ENCODE data around the gene AKIRIN2.
"Not testable (repeated sequence)": the region's sequence is repeated elsewhere in the genome, so short reads cannot be mapped to it uniquely, and the experiment has no call there.

The AKIRIN2 gene

DNA sequence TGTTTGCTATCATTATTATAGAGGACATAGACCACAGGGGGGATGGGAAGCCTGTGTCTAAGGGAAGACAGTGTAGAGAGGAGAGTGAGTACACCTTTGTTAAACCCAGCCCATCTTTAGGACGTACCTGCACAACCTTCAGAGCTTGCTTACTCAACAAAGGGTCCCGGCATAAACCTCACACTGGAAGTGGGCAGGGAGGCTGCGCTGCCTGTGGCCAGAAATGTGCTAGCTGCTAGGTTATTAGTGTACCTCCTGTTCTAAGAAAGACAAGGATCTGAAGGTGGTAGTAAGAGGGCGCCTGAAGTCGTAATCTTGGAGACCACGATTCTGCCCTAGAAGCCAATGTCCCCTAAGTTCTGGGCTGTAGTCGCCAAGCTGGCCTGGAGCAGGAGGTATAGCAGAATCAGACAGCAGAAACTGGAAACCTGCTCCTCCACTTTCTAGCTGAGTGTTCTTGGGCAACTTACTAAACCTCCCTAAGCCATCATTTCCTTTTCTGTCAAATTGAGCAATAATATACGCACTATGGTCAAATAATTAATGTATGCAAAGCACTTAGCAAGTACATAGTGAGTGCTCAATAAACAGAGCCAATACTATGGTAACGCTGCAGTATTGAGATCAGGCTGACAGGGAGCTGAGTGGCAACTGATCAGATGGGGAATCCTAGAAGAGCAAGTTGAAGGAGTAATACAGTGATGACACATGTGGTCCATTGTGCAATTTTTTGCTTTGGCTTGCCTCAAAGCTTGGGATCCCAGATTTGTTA is 16.8 kb upstream of the AKIRIN2 start:
- DNase-seq (ENCODE audit: low spot score) = no peak

DNA sequence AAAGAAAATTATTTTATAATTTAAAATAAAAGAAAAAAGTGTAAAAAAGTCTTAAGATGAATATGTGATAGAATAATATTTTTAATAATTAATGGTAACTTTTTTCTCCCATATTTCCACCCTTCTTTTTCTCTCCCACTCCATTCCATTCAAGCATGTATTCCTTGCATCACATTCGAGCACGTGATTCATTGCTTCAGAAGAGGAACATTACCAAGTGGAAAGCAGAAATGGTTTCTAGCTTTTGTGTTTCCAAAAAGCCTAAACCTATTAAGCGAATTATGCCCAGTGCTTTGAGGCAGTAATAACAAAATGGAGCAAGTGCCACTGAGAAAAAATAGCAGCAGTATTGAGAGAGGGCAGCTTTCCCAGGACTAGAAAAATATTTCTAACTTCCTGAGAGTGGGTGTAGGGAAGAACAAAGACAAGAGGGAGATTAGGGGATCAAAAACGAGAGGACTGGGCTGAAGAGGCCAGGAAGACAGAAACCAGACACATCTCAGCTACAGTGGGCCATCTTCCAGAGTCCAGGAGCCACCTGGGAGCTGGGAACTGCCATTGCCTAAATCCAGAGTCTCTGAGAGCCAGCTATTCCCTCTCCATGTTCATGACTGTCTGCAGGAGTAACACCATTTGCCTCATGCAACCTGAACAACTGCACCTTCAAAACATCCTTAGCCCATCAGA is 15.0 kb upstream of the AKIRIN2 start:
- DNase-seq (ENCODE audit: low spot score) = no peak

DNA sequence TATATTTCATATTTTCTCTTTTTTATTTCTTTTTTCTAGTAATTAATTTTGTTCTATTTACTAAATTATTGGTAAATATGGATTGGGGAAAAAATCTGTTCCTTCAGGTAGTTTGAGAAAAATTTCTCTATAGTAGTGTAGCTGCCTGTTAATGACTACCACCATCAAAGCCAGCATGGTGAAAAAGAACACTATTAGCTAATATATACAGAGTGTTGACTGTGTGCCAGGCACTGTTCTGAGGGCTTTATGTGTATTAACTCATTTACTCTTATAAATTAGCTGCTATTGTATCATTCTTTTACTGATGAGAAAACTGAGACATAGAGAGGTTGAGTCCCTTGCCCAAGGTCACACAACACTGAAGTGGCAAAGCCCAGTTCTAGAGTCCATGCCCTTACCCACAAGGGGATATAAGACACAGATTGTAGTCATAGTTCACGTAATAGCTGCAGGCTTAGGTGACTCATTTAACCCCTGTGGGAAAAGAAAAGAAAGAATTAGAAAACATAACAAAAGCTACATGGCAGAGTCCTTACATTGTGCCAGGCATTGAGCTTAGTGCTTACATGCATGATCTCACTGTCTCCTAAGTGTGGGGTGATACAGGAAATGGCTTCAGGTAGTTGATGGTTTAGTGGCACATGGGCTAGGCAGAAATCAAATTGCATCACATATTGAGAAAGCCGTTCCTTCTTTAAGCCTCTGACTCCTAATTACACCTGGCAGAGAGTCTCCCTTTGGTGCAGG is 12.2 kb upstream of the AKIRIN2 start:
- DNase-seq (ENCODE audit: low spot score) = peak; percentile 56

DNA sequence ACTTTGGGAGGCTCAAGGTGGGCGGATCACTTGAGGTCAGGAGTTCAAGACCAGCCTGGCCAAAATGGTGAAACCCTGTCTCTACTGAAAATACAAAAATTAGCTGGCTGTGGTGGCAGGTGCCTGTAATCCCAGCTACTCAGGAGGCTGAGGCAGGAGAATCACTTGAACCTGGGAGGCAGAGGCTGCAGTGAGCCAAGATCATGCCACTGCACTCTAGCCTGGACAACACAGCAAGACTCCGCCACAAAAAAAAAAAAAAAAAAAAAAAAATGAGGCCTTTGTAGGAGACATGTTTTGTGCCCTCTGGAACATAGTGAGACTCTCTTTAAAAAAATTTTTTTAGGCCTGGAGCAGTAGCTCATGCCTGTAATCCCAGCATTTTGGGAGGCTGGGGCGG is 10.7 kb upstream of the AKIRIN2 start:
- DNase-seq (ENCODE audit: low spot score) = not testable (repeated sequence)

DNA sequence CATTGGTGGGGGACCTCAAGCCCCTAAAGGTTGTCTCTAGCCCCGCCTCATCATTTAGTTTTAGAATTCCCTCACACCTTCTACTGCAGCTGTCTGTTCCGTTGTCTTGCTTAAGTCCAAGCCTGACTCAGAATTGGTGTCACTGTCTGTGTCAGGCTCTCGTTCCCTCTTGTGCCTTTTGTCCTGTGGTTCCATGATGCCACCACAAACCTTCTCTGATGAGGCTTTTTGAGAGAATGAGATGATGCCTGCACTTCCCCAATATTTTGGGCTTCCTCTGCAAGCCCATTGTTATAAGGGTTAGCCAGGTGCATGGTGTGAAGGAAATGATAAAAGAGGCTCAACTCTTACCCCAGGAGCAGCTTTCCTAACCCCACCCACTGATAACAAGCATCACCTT is 8.1 kb upstream of the AKIRIN2 start:
- DNase-seq (ENCODE audit: low spot score) = no peak

DNA sequence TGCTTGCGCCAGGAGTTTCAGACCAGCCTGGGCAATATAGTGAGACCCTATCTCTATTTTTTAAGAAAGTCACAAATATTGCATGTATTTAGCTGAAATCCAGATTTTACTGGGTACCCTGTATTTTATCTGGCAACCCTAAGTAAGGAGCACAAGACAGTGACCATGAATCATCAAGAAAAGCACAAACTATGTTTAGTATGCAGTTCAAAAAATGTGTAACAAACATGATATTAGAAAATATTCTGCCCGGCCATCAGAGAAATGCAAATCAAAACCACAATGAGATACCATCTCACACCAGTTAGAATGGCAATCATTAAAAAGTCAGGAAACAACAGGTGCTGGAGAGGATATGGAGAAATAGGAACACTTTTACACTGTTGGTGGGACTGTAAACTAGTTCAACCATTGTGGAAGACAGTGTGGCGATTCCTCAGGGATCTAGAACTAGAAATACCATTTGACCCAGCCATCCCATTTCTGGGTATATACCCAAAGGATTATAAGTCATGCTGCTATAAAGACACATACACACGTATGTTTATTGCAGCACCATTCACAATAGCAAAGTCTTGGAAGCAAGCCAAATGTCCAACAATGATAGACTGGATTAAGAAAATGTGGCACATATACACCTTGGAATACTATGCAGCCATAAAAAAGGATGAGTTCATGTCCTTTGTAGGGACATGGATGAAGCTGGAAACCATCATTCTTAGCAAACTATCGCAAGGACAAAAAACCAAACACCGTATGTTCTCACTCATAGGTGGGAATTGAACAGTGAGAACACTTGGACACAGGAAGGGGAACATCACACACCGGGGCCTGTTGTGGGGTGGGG is 6.8 kb upstream of the AKIRIN2 start:
- not testable (repeated sequence) for DNase-seq (ENCODE audit: low spot score)

DNA sequence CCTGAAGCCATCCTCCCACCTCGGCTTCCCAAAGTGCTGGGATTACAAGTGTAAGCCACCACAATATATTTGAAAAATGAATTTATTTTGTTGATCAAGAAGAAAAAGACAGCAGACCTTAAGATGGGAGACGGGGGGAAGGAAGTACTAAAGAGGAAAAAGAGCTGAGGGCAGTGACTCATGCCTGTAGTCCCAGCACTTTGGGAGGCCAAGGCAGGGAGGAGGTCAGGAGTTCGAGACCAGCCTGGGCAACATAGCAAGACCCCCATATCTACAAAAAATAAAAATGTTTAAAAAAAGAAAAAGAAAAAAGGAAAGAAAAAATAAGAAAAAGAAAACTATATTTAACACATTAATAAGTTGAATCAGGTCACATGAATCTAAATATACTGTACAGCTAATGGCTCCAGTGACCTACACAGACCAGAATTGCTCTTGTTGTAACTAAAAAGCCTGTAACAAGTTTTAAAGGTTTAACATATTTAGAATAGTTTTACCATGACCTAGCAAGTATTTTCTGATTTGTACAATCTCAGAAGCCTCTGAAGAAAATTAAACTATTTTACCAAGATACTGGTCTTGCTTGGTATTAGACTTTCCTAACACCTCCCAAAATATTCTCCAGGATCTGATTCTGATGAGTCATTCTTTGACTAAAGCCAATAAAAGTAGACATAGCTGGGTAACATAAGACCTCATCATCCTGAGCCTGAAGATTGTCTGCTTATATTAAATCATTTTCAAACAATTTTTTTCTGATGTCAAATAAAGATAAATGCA is 4.3 kb upstream of the AKIRIN2 start:
- no peak for DNase-seq (ENCODE audit: low spot score)

DNA sequence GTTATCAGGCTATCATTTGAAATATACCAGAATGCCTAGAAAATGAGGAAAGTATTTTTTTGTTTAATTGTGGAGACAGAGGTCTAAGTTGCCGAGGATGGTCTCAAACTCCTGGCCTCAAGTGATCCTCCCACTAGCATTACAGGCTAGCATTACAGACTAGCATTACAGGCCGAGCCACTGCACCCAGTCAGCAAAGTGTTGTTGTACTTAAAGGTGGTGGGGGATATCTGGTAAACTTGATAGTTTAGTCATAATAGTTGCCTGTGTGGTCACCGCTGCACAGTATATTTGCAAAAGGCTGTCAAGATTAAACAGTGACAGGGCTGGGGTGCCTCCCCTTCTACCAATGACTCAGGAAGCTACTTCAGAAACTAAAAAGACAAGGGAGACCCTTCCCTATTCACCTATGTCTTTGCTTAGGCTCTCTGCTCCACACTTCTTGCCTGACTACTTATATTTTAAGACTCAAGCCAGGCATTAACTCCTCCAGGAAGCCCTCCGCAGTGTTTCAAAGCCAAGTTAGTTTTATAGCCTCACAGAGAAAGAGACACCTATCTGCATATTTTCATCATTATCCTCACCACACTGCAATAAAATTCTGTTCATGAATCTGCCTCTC is 3.1 kb upstream of the AKIRIN2 start:
- DNase-seq (ENCODE audit: low spot score) = no peak

DNA sequence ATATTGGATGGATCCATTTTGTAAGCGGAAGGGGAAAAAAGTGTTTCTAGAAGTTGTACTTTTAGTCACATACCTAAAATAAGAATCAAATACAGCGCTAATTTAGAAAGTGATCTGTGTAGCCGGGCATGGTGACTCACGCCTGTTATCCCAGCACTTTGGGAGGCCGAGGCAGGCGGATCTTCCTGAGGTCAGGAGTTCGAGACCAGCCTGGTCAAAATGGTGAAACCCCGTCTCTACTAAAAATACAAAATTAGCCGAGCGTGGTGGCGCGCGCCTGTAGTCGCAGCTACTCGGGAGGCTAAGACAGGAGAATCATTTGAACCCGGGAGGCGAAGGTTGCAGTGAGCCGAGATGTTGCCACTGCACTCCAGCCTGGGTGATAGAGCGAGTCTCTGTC is 1.0 kb upstream of the AKIRIN2 start:
- not testable (repeated sequence) for DNase-seq (ENCODE audit: low spot score)

DNA sequence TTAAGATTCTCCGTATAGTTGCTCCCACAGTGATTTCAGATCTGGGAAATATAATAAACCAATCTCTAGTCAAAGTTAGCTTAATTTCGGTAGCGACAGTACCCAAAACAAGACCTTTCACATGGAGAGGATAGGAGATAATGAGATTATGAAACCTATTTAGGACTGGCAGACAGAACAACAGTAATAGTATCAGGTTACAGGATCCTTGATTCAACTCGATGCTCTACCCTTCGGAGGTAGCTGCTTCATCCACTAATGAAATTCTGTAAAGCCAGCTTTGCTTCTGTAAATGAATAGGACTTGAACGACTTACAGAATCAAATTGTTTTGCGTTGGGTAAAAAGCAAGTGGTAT is 534 bp upstream of the AKIRIN2 start:
- no peak for DNase-seq (ENCODE audit: low spot score)

DNA sequence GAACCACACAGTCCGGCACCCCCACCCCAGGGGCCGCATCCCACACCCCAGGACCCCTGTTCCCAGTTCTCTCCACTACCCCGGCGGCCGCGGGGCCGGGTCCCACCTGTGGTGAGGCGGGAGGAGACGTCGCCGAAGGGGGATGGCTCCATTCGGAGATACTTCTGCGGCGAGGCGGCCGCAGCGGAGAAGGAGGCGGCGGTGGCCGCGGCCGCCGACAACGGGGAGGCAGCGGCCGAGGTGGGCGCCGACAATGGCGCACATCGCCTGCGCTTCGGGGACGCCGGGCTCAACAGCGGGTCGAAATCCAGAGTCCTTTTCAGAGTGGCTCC is 723 bp downstream of the AKIRIN2 start:
- DNase-seq (ENCODE audit: low spot score) = no peak

DNA sequence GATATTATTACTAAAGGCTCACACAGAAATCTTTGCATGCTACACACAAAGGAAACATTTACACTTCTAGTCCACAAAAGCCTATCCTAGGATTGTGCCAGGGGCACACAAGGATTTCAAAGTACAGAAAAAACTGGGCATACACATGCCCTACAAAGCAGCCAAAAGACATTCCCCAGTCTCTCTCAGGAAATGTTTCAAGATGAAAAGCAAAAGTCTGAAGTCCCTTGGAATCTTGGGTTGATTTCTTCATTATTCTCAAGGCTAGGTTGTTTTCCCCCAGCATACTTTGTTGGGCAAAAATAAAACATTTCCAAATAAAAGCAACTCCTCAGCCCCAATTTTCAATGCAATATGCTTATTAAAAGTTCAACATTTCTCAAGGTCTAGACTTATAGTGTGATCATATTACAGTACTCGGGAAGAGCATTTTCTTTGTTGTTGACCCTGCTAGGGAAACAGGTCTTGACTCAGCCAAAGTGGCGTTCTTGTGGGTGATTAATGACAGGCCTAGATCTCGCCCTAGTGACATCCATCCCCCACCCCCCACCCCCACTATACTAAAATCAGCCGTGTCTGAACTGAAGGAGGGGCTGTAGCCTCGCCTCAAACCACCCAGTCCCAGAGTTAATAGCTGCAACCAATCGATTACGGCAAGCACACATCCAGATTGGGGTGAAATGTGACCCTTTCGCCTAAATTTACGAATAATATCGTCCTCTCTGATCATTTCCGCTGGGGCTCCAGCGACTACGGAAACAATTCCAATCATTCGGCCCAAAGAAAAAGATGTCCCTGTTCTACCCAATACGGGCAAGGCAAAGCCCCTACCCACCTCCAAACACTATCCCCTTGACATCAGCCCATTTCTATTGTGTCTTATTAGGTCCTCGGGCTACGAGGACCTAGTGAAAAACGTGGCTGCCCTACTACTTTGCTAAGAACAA is 1.4 kb downstream of the AKIRIN2 start:
- DNase-seq (ENCODE audit: low spot score) = no peak

DNA sequence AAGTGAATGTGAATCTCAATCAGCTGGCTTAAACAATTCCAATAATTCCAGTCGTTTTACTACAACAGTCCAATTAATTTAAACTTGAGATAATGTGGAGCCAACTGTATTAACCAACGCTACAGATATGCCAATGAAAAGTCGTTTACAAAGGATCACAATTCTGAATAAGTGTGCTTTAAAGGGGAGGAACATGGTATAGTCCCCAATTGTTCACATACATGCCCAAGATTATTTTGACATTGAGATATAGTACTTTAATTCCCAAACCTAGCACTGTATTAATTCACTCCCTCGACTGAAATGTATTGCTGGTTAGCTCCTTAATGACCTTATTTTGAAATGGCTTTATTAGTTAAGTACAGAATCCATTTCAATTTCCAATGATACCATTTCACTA is 2.5 kb downstream of the AKIRIN2 start:
- no peak for DNase-seq (ENCODE audit: low spot score)

DNA sequence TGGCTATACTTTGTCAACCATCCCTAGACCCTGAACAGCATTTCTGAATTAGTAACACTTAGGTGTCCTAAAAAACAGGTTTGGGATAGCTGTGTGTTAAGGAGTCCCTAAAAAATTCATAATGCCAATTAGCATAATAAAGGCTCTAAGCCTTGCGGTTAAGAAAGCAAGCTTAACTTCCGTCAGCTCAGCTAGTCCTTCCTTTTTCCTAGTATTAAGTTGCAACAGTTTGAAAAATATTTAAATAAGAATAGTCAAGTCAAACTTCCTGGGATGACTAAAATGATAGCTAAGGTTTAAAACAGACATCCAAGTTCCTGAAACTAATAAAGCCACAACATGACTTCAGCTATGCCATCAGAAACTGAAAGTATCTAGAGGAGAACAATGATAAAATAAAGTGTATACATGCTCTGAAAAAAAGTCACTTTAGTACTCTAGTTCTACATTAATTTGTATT is 3.5 kb downstream of the AKIRIN2 start:
- no peak for DNase-seq (ENCODE audit: low spot score)

DNA sequence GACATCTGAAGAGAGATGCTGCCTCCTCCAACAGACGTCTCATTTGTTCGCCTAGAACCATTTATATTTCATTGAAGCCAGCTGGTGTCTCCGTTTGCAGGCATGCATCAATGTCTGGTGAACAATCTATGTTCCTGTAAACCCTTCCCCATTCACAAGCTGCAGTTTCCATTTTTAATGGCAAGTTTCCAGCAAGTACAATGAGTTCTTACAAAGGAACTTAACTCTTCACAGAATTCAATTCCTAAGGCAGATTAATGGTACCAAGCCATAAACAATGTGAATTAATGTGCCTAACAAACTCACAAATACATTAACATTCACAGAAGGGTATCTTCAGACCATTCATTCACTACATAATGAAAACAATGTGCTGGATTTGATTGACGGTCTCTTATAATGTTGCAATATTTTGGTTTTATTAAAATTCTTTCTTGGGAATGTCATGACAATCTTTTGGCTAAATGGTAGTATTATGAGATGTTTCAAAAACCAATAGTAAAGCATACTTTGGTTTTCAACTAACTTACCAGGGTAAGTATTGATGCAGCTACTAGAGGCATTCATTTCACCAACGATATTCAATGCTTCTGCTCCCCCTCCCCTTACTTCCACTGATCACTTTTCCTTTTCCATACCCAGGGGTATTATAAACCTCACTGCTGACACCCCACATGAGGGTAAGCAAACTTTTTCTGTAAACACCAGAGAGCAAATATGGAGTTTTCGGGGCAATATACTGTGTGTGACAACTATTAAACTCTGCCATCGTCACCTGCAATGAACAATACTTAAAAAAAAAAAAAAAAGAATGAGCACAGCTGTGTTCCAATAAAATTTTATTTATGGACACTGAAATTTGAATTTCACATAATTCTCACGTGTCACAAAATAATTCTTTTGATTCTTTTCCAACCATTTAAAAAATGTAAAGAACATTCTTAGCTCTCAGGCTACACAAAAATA is 4.2 kb downstream of the AKIRIN2 start:
- DNase-seq (ENCODE audit: low spot score) = peak; percentile 83

DNA sequence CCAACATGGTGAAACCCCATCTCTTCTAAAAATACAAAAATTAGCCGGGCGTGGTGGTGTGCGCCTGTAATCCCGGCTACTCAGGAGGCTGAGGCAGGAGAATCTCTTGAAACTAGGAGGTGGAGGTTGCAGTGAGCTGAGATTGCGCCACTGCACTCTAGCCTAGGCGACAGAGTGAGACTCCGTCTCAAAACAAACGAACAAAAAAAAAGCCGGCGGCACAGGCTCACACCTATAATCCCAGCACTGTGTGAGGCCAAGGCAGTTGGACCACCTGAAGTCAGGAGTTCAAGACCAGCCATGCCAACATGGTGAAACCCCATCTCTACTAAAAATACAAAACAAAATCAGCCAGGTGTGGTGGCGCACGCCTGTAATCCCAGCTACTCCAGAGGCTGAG is 5.2 kb downstream of the AKIRIN2 start:
- DNase-seq (ENCODE audit: low spot score) = not testable (repeated sequence)

DNA sequence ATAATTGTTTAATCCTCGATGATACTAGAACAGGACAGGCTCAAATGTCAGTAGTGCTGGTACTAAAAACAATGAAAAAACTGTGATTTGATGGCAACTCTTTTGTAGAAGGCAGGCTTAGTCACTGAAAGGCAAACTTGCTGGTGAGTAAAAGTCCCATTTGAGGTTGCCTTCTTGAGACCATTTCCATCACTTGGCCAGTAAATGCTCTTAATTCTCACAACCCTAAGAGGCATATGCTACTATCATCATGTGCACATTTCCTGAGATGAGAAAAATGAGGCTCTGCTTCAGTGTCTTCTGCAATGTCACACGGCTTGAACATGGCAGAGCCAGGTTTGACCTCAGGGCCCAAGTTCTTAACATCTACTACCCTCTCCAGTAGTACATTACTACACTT is 9.9 kb downstream of the AKIRIN2 start:
- no peak for DNase-seq (ENCODE audit: low spot score)

DNA sequence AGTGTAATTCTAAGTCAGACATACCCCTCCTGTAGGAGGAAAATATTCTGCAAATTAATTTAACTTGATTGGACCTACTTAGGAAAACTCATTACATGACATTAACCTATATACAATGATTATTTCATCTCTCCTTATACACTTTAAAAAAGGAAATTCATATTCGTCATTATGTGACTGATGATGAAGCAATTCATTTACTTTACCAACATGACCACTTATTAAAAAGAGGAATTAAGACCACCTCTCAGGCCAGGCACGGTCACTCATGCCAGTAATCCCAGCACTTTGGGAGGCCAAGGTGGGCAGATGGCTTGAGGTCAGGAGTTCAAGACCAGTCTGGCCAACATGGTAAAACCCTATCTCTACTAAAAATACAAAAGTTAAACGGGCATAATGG is 11.6 kb downstream of the AKIRIN2 start:
- DNase-seq (ENCODE audit: low spot score) = no peak

DNA sequence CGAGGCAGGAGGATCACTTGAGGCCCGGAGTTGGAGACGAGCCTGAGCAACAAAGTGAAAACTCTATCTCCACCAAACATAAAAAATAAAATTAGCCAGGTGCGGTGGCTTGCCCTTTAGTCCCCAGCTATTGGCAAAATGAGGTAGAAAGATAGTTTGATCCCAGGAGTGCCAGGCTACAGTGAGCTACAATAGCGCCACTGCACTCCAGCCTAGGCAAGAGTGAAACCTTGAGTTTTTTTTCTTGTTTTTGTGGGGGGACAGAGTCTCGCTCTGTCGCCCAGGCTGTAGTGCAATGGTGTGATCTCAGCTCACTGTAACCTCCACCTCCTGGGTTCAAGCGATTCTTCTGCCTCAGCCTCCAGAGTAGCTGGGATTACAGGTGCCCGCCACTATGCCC is 14.1 kb downstream of the AKIRIN2 start:
- not testable (repeated sequence) for DNase-seq (ENCODE audit: low spot score)
